ENCODE measurements around the gene MAML2. TPM values are rescaled to one million over a fixed set of nuclear protein-coding genes. Genes with fewer than 3 reads are reported as not detected.
A peak's percentile ranks its signal among the peaks of the same experiment; 100 is the strongest.

Gene MAML2
- total RNA-seq, 4 donors from 2014 or later = 34.2 to 49.8 (median 44.4) TPM

DNA sequence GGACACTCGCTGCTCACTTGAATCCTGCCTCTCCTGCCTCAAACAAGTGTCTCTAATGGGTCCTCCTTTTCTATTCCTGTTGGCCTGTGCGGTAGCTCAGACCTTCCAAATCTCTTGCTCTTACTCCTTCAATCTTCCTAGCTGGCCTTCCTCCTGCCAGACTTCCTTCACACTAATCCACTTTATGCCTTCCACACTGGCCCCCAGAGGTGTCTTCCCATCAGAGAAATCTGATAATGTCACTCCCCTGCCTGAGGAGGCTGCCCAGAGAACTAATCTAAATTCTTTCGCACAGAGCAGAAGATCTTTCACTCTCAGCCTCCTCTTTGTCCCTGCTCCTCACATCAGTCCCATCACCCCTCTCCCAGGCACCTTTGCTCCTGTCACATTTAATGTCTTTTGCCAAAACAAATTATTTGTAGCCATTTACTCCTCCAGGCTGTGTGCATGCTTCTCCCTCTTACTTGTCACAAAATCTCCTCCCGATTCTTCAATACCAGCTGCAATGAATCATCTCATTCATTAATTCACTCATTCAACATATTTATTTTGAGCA lies 175.7 kb downstream of the MAML2 start:
- ATAC-seq (ENCODE audit: low FRiP score) (no peak), DNase-seq (ENCODE audit: low spot score) (no peak)
- TF ChIP-seq CTCF (IDR thresholded peaks at IDR 0.05) = no peak

DNA sequence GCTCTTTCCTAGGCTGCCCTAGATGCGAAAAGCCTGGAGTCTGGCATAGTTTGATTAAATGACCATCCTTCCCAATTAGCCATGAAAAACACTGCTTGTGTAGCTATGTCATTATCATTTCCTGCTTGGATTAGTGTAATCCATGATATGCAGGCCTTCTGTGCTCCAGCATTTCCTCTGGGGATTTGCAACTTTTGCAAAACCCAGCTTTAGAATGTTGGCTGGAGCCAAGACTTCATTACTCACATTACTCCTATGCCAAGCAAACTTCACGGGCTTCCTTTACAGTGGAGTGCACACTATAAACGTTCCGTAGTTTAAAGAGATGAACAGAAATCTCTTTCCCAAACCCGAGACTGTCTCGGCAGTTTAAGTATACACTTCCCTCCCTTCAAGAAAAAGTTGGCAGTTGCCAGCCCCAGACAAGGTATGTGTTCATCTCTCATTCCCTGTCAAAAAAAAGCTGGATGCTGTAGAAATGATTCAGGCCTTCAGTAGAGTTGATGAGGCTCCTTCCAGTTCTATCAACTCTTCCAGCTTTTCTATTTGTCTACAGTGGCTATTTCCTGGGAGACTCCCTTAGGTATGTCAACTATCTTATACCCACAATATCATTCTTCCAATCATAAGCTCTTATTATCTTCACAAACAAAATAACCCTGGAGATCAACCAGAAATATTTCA lies 180.0 kb downstream of the MAML2 start:
- peak; percentile 87 for ATAC-seq (ENCODE audit: low FRiP score)
- TF ChIP-seq CTCF (IDR thresholded peaks at IDR 0.05) = no peak
- DNase-seq (ENCODE audit: low spot score) = no peak

DNA sequence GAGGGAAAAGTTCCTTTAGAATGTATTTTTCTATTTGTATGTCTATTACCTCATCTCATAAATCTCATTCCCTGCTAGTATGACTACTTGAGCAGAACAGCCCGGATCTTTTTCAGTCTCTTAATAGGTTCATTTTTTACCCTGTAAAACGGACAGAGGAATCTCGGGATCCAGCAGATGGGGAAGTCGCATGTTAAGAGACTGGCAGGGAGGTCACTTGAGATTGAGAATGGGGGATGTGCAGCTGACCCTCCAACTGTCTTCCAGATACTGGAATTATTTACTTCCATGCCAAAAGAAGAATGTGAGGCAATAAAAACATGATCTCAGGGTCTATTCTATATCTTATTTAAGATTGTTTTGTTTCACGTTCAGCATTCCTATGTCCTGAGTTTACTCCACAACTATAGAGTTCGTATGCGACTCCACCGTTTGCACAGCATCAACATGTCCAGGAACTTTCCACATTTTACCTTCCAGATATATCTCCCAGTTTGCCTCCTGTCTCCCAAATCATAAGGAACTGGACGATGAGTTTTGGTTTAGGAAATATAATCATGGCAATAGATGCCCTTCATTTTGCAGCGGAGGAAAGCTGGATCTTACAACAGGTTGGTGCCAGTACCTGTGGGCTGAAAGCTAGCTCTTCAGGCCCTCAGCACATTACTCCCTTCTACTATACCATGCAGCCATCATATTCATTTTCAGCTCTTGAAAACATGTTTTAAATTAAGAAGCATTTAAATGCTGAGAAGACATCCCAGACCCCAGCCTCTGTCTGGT lies 181.5 kb downstream of the MAML2 start:
- TF ChIP-seq CTCF (IDR thresholded peaks at IDR 0.05) = no peak
- DNase-seq (ENCODE audit: low spot score) (no peak), ATAC-seq (ENCODE audit: low FRiP score) (no peak)

GRCh38 chr11:96160732-96161306 lies 182.2 kb downstream of the MAML2 start:
- no peak for ATAC-seq (ENCODE audit: low FRiP score)
- TF ChIP-seq CTCF (IDR thresholded peaks at IDR 0.05) = no peak
- DNase-seq (ENCODE audit: low spot score) = no peak

DNA sequence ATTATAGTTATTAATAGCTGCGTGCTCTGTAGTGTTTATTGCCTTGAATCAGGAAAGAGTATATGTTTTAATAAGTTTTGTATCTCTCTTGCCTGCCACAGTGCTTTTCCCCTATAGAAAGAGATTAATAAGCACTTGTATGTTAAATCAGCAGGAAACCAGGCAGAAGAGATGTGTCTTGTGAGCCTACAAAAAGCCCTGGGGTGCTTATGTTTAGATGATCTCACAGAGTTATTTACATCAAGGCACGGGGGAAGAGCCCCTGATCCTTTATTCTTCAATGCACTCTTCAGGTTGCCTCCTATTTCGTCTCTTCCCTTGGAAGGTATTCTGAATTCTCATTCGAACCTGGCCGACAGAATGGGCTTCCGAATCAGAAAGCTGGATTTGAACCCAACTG lies 183.0 kb downstream of the MAML2 start:
- DNase-seq (ENCODE audit: low spot score) = no peak
- no peak for TF ChIP-seq CTCF (IDR thresholded peaks at IDR 0.05)
- no peak for ATAC-seq (ENCODE audit: low FRiP score)

DNA sequence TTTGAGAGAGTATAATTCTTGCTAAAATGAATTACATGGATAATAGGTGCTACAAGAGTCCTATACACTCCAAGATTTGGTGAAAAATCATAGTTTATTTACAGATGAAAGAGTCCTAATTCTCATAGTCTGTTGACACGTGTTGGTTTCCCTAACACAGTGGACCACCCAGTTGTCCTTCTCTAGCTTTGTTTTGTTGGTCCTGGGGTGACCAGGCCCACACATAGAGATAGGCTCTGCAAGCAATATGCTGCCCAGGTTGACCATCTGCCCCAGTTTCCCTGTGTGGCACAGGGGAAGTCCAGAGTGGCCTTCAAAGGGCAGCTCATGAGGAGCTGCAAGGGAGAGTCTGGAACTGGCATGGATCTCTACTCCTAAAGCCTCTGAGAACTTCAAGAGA lies 184.9 kb downstream of the MAML2 start:
- DNase-seq (ENCODE audit: low spot score) = no peak
- no peak for ATAC-seq (ENCODE audit: low FRiP score)

More for the DNA sequence above, 184.9 kb downstream of the MAML2 start:
- no peak for TF ChIP-seq CTCF (IDR thresholded peaks at IDR 0.05)

Data from omental fat pad (tissue), 4 donors.